ENCODE measurements around the gene COA1.
"Not testable (repeated sequence)": the region's sequence is repeated elsewhere in the genome, so short reads cannot be mapped to it uniquely, and the experiment has no call there.

The COA1 gene

DNA sequence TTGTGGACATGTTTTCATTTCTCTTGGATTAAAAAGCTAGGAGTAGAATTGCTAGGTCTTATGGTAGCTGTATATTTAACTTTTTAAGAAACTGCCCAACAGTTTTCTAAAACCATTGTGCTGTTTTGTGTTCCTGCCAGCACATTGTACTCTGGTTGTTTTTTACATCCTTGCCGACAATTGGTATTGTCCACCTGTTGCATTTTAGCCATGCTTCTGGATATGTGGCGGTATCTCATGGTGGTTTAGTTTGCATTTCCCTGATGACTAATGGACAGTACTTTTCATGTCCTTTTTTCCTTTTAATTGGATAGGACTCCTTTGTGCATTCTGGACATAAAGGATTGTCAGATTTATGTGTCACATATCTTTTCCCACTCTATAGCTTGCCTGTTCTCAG, 100.9 kb downstream of the COA1 start:
- DNase-seq (ENCODE audit: low read depth in 2 of 2), result no peak

DNA sequence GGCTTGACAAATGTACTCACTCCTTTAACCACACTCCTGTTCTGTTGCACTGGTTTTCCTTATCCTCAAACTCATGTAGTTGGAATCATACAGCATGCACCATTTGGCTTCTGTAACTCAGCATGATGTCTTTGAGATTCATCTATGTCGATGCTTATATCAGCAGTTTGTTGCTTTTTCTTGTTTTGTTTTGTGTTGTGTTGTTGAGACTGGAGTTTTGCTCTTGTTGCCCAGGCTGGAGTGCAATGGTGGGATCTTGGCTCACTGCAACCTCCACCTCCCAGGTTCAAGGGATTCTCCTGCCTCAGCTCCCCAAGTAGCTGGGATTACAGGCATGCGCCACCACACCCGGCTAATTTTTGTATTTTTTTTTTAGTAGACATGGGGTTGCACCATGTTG, 101.5 kb downstream of the COA1 start:
- not testable (repeated sequence) for DNase-seq (ENCODE audit: low read depth in 2 of 2)

- no peak for DNase-seq (ENCODE audit: low read depth in 2 of 2)
Measured at GRCh38 chr7:43626695-43627094, 102.6 kb downstream of the COA1 start.

DNA sequence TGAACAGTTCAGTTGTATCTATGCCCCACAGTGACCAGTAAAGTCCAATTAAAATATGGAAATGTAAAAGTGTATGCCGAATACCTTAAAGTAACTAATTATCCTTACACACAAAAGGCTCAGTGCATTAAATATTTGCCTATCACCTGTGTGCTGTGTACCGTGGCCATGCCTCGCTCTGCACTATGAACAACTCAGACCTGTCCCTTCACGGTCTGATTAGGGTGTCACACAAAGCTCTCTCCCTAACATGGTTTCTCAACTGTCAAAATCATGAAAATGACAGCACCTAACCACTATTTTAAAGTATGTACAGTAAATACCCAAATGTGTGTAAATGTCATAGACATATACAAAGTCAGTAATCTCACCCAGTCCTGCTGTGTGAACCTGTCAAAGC, 103.3 kb downstream of the COA1 start:
- no peak for DNase-seq (ENCODE audit: low read depth in 2 of 2)

- peak in 1 of 2 donors; percentile 53 for DNase-seq (ENCODE audit: low read depth in 2 of 2)
Measured at GRCh38 chr7:43625453-43625852, 103.9 kb downstream of the COA1 start.

- no peak for DNase-seq (ENCODE audit: low read depth in 2 of 2)
Measured at GRCh38 chr7:43624156-43624555, 105.2 kb downstream of the COA1 start.

GRCh38 chr7:43621729-43622448, 107.4 kb downstream of the COA1 start:
- no peak for DNase-seq (ENCODE audit: low read depth in 2 of 2)

DNA sequence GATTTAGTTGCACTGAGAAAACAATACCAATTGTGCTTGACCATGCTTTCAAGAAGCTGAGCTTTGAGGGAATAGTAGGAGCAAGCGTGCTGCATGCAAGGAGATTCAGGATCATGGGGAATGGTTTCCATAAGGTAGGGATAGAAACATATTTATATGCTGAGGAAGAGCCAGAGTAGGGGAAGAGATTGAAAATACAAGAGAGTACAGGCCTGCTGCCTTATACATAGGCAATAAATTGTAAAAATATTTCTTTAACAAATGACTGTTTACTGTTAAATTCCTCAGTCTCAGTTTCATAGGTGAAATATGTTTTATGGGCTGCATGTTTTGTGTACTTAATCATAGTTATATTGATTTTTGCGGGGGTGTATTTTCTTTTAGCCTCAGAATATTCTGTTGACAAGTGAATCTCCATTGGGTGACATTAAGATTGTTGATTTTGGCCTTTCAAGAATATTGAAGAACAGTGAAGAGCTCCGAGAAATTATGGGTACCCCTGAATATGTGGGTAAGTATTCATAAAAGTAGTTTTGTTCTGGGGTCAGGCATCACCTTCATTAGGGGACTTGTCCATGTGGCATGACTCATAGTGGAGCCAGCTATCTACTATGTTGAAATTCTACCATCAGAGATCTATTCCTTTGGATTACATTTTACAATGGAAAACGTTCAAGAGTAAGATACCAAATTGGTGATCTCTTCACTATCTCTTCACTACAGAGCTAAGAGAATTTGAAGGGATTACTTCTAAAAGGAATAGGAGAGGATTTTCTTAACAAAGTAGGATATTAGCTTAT, 109.9 kb downstream of the COA1 start:
- DNase-seq (ENCODE audit: low read depth in 2 of 2), result no peak

- no peak for DNase-seq (ENCODE audit: low read depth in 2 of 2)
Measured at GRCh38 chr7:43618073-43618472, 111.2 kb downstream of the COA1 start.

DNA sequence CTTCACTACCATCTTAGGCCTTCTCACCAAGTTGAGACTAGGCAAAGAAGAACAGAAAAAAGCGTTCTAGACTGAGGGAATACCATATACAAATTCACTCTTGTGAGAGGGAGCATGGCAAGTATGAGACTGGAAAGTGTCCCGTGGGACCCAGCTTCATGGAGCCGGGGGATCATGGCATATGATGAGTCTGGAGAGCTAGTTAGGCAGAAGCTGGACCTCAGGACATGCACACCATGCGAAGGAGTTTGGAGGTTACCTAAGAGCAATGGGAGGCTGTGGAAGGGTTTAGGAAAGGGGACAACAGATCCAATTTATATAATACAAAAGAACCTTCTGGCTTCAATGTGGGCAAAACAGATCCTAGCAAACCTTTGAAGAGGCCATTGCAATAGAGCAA, 112.3 kb downstream of the COA1 start:
- DNase-seq (ENCODE audit: low read depth in 2 of 2), result no peak

DNA sequence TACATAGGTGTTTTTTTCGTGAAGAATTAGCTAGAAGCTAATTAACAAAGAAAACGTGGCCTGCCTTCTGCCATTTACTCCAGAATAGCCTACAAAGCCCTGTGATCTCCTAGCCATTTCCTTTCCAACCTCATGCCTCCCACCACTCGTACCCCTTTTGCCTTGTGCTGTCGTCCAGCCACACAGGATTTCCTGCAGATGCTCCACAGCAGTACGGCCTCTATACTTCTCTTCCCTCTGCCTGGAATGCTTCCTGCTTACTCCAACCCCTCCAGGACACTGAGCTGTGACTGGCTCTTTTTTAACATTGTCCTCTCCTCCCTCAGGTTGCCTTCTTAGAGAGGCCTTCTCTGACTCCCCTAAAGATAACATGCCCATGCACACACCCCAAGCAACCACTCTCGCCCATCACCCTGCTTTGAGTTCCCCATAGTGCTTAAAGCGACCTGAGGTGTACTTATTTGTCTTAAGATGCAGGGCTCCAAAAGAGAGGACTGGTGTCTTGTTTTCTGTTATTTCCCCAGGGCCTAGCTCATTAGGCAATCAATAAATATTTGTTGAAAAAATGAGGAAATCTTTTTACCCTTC, 113.7 kb downstream of the COA1 start:
- no peak for DNase-seq (ENCODE audit: low read depth in 2 of 2)

DNA sequence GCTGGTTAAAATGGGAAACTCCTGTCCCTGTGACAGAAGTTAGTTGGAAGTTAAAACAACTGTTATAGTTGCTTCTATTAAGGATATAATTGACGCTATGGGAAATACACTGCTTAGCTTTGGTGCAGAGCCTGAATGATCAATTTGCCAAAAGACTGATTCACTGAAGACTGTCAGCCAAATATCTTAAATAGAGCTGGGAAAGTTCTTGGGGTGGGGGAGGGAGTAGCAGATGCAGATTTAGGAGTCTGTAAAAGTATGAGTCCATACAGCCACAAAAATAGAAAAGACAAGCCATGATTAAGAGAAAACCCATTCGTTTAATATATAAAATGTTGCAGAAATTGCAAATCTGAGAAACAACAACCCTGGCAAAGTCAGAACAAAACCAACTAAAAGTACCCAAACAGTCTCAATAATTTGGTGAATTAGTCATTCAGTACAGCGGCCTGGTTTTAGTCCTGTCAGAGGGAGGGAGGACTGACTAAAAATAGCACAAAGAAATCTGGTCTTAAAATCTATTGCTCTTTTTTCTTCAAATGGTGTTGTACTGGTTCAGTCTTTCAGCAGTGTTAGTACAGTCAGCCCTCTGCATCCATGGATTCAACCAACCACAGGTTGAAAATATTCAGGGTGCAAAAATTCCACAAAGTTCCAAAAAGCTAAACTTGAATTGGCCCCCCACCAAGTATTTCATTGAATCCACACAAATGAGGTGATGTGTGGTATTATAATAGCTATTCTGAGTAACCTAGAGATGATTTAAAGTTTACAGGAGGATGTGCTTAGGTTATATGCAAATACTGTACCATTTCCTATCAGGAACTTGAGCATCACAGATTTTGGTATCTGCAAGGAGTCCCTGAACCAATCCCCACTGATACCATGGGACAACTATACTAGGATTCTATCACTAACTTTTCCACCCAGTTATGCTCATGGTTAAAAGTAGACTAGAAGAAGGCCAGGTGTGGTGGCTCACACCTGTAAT, 116.4 kb downstream of the COA1 start:
- DNase-seq (ENCODE audit: low read depth in 2 of 2), result no peak

GRCh38 chr7:43612128-43612527, 117.2 kb downstream of the COA1 start:
- no peak for DNase-seq (ENCODE audit: low read depth in 2 of 2)

DNA sequence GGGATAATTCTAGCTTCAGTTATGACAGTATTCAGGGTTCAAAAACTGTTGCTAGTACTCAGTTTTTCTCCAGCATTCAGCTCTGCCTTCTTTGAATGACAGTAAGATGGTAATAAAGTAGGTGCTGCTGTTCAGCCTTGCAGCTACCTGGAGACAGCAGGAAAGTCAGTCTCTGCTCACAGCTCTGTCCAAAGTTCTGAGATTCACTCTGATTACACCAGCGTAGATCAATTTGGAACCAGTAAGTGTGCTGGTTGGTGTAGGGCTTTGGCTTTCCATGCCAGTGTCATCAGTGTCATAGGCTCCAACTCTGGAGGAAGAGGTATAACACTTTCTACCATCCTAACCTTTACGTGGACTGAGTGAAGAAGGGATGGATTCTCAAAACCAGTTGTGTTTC, 120.2 kb downstream of the COA1 start:
- no peak for DNase-seq (ENCODE audit: low read depth in 2 of 2)

GRCh38 chr7:43604251-43604650, 125.1 kb downstream of the COA1 start:
- no peak for DNase-seq (ENCODE audit: low read depth in 2 of 2)

DNA sequence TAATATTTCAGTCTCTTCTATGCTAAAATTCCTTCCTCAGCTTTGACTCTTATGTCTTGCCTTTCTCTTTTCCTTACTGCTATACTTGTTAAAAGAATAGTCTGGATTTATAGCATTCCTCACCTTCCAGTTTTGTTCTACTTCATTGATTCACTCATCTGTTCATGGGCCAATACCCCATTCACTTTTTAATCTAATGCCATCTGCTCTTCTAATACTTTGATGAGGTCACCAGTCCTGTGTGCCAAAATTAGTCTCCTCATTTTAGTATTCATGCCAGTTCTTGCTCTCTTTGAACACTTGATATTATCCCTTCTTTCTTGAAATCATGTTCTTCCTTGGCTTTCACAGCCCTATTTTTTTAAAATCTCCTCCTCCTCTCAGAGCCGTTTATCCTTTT, 127.1 kb downstream of the COA1 start:
- DNase-seq (ENCODE audit: low read depth in 2 of 2), result no peak

GRCh38 chr7:43600056-43600455, 129.3 kb downstream of the COA1 start:
- DNase-seq (ENCODE audit: low read depth in 2 of 2), result no peak

DNA sequence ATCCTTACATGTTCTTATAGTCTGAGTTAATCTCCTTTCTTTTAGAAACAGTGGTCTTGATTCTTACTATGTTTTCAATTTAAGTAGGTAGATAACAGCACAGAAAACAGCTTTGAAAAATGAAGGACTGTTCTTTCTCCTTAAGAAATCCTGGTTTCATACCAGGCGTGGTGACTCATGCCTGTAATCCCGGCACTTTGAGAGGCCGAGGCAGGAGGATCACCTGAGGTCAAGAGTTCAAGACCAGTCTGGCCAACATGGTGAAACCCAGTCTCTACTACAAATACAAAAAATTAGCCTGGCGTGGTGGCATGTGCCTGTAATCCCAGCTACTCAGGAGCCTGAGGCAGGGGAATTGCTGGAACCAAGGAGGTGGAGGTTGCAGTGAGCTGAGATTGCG, 132.9 kb downstream of the COA1 start:
- DNase-seq (ENCODE audit: low read depth in 2 of 2), result not testable (repeated sequence)

DNA sequence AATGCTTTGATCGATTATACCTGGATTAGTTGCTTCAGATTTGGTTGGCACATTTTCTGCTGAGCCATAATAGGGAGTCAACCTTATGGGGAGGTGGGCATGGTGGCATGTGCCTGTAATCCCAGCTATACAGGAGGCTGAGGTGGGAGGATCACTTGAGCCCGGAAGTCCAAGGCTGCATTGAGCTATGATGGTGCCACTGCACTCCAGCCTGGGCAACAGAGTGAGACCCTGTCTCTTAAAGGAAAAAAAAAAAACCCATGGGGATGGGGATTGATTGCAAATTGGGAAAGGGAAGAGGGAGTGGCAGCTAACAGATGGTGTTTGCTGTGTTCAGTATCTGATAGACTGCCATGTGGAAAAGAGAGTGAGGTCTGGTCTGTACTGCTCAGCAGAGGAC, 135.3 kb downstream of the COA1 start:
- DNase-seq (ENCODE audit: low read depth in 2 of 2), result no peak

DNA sequence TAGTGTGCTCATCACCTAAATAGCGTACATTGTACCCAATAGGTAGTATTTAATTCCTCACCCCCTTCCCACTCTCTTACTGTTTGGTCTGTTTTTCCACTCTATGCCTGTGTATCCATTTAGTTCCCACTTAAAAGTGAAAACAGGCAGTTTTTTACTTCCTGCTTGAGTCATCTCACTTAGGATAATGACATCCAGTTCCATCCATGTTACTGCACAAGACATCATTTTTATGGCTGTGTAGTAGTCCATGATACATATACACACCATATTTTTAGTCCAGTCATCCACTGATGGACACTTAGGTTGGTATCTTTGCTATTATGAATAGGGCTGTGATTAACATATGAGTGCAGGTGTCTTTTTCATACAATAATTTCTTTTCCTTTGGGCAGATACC, 136.3 kb downstream of the COA1 start:
- no peak for DNase-seq (ENCODE audit: low read depth in 2 of 2)

DNA sequence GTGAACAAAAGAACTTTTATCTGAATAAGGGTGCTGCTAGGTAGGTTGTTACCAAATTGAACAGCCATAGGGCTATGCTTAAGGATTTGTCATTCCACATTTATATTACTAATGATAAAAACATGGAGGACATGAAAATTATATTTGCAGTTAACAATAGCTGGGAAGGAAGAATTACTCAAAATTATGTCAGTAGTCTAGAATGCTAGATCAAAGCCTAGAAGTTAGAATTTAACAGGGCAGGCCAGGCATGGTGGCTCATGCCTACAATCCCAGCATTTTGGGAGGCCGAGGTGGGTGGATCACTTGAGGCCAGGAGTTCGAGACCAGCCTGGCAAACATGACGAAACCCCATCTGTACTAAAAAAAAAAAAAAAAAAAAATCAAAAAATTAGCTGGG, 137.0 kb downstream of the COA1 start:
- no peak for DNase-seq (ENCODE audit: low read depth in 2 of 2)

Data from stimulated activated CD8-positive, alpha-beta memory T cell treated with anti-CD3 and anti-CD28 coated beads, Interleukin-7, amount 100 ng/mL, for 1 hour (primary cell).